Fibroblast of lung (primary cell): ENCODE data around the gene DIP2C.

ENCODE experiments used
- EZH2 ChIP-seq: IDR thresholded peaks from 2 replicates; pipeline ENCODE4 v1.5.1; 2012; ENCODE audit warnings: low read length, control low read depth, mild to moderate bottlenecking; ENCODE audit errors: missing control alignments
- TF ChIP-seq, protein P1 (sequence below), 2 donors: IDR thresholded peaks in 1 of 2; conservative IDR thresholded peaks in 1 of 2; 1 replicate in 1 of 2; 2 replicates in 1 of 2; pipeline ENCODE4 v1.5.1; 2011 to 2012; ENCODE audit warnings: low read length in 2 of 2, control low read depth in 1 of 2, inconsistent platforms in 1 of 2, low read depth in 1 of 2, mild to moderate bottlenecking in 1 of 2

DNA sequence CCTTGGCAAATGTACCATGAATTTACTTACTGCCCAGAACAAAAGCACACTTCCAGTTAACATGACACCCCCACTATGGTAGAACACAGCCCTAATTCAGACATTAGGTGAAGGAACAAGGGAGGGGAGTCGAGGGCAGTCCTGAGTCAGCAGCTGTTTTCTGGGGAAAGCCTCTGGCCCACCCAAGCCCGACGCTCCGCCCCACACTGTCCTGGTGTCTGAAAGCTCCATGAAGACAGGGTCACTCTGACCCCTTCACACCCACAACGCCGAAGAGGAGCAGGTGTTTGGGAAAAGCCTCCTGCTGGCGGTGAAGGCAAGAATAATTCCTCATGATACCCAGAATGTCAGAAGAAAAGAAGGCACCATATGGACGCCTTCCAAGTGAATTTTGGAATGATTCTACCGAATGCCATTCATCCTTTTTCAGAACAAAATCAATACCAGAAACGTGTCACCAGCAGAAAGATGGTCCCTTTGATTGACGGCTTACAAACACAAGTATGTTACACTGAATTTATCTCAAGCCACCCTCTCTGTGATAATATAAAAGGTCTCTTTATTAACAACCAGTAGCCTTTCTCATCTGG lies 172.1 kb downstream of the DIP2C start:
- TF ChIP-seq, protein P1, sequence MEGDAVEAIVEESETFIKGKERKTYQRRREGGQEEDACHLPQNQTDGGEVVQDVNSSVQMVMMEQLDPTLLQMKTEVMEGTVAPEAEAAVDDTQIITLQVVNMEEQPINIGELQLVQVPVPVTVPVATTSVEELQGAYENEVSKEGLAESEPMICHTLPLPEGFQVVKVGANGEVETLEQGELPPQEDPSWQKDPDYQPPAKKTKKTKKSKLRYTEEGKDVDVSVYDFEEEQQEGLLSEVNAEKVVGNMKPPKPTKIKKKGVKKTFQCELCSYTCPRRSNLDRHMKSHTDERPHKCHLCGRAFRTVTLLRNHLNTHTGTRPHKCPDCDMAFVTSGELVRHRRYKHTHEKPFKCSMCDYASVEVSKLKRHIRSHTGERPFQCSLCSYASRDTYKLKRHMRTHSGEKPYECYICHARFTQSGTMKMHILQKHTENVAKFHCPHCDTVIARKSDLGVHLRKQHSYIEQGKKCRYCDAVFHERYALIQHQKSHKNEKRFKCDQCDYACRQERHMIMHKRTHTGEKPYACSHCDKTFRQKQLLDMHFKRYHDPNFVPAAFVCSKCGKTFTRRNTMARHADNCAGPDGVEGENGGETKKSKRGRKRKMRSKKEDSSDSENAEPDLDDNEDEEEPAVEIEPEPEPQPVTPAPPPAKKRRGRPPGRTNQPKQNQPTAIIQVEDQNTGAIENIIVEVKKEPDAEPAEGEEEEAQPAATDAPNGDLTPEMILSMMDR (conservative IDR thresholded peaks at IDR 0.05 in 1 of 2, IDR thresholded peaks at IDR 0.05 in 1 of 2; ENCODE audit: low read depth in 1 of 2, low read length in 2 of 2): no peak
- no peak for TF ChIP-seq EZH2
